ENCODE results near the gene ISOC1.

DNA sequence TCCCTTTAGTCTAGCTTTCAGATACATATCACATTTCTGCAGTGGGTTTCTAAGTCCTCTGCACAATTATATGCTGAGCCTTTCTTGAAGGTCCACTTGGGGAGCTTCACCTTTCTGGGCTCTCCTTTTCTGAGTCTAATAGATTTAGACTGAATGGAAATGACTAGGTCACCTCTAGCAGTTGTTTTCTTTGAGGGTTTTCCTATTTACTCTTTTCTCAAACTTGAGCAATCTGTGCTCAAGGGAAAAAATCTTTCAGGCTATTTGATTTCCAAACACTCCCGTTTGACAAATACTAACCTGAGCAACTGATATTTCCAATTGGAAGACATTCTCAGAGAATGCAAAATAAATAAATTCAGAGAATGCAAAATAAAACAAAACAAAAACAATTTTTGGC, 39.0 kb downstream of the ISOC1 start:
- TF ChIP-seq, protein P1, sequence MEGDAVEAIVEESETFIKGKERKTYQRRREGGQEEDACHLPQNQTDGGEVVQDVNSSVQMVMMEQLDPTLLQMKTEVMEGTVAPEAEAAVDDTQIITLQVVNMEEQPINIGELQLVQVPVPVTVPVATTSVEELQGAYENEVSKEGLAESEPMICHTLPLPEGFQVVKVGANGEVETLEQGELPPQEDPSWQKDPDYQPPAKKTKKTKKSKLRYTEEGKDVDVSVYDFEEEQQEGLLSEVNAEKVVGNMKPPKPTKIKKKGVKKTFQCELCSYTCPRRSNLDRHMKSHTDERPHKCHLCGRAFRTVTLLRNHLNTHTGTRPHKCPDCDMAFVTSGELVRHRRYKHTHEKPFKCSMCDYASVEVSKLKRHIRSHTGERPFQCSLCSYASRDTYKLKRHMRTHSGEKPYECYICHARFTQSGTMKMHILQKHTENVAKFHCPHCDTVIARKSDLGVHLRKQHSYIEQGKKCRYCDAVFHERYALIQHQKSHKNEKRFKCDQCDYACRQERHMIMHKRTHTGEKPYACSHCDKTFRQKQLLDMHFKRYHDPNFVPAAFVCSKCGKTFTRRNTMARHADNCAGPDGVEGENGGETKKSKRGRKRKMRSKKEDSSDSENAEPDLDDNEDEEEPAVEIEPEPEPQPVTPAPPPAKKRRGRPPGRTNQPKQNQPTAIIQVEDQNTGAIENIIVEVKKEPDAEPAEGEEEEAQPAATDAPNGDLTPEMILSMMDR (optimal IDR thresholded peaks at IDR 0.05 in 1 of 3, IDR thresholded peaks at IDR 0.05 in 1 of 3, conservative IDR thresholded peaks at IDR 0.05 in 1 of 3; ENCODE audit: extremely low read depth in 1 of 3, insufficient read depth in 2 of 3, low read length in 3 of 3): no peak
- TF ChIP-seq EZH2 (IDR thresholded peaks at IDR 0.05; ENCODE audit: low read length): no peak
